ENCODE data around the gene WNT3.

DNA sequence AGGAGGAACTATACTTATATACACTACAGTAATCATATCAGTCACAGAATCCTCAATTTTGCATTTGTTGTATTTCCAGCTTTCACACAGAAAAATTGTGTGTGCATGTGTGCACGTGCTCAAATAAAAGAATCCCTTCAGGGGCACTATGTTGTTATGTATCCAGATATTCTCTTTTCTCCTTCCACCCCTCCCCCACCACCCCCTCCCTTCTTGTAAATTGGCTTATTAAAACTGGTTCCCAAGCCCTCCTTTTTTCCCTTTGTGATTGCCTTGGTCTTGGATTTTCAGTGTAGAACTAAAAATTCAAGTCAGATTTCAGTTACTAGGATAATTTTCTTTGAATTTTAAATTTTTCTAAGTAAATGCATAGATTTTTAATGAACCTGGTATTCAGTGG, 86.3 kb downstream of the WNT3 start:
- TF ChIP-seq, protein P1, sequence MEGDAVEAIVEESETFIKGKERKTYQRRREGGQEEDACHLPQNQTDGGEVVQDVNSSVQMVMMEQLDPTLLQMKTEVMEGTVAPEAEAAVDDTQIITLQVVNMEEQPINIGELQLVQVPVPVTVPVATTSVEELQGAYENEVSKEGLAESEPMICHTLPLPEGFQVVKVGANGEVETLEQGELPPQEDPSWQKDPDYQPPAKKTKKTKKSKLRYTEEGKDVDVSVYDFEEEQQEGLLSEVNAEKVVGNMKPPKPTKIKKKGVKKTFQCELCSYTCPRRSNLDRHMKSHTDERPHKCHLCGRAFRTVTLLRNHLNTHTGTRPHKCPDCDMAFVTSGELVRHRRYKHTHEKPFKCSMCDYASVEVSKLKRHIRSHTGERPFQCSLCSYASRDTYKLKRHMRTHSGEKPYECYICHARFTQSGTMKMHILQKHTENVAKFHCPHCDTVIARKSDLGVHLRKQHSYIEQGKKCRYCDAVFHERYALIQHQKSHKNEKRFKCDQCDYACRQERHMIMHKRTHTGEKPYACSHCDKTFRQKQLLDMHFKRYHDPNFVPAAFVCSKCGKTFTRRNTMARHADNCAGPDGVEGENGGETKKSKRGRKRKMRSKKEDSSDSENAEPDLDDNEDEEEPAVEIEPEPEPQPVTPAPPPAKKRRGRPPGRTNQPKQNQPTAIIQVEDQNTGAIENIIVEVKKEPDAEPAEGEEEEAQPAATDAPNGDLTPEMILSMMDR (conservative IDR thresholded peaks at IDR 0.05; ENCODE audit: low read depth in 2 of 2), result no peak
- TF ChIP-seq CREB1 (CRISPR knock-in tag; IDR thresholded peaks at IDR 0.05; ENCODE audit: low read depth), result no peak
- TF ChIP-seq, protein P2, sequence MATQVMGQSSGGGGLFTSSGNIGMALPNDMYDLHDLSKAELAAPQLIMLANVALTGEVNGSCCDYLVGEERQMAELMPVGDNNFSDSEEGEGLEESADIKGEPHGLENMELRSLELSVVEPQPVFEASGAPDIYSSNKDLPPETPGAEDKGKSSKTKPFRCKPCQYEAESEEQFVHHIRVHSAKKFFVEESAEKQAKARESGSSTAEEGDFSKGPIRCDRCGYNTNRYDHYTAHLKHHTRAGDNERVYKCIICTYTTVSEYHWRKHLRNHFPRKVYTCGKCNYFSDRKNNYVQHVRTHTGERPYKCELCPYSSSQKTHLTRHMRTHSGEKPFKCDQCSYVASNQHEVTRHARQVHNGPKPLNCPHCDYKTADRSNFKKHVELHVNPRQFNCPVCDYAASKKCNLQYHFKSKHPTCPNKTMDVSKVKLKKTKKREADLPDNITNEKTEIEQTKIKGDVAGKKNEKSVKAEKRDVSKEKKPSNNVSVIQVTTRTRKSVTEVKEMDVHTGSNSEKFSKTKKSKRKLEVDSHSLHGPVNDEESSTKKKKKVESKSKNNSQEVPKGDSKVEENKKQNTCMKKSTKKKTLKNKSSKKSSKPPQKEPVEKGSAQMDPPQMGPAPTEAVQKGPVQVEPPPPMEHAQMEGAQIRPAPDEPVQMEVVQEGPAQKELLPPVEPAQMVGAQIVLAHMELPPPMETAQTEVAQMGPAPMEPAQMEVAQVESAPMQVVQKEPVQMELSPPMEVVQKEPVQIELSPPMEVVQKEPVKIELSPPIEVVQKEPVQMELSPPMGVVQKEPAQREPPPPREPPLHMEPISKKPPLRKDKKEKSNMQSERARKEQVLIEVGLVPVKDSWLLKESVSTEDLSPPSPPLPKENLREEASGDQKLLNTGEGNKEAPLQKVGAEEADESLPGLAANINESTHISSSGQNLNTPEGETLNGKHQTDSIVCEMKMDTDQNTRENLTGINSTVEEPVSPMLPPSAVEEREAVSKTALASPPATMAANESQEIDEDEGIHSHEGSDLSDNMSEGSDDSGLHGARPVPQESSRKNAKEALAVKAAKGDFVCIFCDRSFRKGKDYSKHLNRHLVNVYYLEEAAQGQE (IDR thresholded peaks at IDR 0.05; ENCODE audit: unreplicated experiment), result no peak
